GM12801 (cell line): Measurements from ENCODE around the gene NHERF1.

Source experiments
- TF ChIP-seq, protein P1 (sequence below): IDR thresholded peaks from one replicate; pipeline ENCODE4 v1.5.1; 2011; ENCODE audit warnings: control low read depth; ENCODE audit not compliant: insufficient read length; ENCODE audit errors: extremely low read depth

The NHERF1 gene

DNA sequence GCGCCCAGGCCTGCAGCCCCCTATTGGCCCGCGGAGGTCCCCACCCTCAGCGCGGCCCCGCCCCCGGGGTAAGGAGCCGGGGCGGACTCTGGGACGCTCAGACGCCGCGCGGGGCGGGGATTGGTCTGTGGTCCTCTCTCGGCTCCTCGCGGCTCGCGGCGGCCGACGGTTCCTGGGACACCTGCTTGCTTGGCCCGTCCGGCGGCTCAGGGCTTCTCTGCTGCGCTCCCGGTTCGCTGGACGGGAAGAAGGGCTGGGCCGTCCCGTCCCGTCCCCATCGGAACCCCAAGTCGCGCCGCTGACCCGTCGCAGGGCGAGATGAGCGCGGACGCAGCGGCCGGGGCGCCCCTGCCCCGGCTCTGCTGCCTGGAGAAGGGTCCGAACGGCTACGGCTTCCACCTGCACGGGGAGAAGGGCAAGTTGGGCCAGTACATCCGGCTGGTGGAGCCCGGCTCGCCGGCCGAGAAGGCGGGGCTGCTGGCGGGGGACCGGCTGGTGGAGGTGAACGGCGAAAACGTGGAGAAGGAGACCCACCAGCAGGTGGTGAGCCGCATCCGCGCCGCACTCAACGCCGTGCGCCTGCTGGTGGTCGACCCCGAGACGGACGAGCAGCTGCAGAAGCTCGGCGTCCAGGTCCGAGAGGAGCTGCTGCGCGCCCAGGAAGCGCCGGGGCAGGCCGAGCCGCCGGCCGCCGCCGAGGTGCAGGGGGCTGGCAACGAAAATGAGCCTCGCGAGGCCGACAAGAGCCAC, at the start of gene NHERF1:
Gene NHERF1, plus strand, starts transcription at position 100 of the 750 bp plus-strand sequence. Its CDS starts 219 bp downstream, at position 319.
- TF ChIP-seq, protein P1, sequence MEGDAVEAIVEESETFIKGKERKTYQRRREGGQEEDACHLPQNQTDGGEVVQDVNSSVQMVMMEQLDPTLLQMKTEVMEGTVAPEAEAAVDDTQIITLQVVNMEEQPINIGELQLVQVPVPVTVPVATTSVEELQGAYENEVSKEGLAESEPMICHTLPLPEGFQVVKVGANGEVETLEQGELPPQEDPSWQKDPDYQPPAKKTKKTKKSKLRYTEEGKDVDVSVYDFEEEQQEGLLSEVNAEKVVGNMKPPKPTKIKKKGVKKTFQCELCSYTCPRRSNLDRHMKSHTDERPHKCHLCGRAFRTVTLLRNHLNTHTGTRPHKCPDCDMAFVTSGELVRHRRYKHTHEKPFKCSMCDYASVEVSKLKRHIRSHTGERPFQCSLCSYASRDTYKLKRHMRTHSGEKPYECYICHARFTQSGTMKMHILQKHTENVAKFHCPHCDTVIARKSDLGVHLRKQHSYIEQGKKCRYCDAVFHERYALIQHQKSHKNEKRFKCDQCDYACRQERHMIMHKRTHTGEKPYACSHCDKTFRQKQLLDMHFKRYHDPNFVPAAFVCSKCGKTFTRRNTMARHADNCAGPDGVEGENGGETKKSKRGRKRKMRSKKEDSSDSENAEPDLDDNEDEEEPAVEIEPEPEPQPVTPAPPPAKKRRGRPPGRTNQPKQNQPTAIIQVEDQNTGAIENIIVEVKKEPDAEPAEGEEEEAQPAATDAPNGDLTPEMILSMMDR: no peak

- TF ChIP-seq, protein P1: no peak
These were observed 49.2 kb upstream of the NHERF1 start for GRCh38 chr17:74699236-74699635.

- TF ChIP-seq, protein P1: no peak
These were observed 46.1 kb upstream of the NHERF1 start for GRCh38 chr17:74702116-74702871.

GRCh38 chr17:74703311-74703710, 45.1 kb upstream of the NHERF1 start:
- TF ChIP-seq, protein P1: no peak

- TF ChIP-seq, protein P1: no peak
These were observed 43.9 kb upstream of the NHERF1 start for GRCh38 chr17:74704544-74704943.

DNA sequence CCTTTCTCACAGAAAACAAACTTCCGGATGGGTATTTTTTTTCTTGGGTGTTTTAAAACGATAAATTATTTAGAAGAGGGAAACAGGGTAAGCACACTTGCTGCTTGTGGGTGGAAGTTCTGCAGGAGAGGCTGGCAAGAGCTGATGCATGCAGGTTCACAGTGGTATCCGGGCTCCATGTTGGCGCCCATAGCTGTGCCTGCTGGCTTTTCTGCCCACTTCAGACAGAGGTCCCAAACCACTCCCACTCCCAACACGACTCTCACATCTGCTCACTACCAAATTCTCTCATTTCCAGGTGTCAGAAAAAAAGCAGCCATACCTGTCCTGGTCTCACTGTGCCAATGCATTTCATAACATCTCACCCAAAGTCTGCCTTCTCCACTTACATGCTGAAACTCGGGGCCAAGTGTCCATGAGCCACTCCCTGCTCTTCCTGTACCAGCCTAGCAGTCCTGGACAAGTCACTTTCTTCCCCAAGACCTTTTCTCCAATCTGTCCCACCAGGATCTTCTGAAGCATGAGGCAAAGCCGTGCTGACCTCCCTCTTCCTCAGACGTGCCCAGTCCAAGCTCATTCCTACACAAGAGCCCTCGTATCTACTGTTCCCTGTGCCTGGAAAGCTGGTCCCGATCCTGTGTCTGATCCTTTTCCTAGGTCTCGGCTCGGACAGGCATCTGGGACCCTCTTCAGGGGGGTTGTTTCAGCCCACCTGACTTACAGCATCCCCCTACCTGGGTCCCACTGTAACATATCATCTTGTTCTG, 37.2 kb upstream of the NHERF1 start:
- TF ChIP-seq, protein P1: no peak

DNA sequence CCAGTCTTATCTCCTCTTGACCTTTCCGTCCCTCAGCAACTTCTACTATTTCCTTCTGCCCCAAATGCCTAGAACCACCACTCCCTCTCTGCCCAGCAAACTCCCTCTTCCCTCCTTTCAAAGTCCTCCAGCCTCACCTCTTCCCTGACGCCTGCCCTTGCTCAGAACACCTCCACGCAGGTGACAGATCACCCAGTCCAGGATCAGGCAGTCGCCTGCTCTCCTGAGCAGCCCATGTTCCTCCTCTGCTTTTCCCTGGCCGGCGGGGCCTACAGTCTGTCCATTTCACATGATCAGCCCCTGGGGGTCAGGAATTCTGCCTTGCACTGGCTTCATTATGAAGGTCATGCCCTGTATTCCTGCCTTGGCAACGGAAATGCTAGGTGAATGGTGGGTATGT, 36.1 kb upstream of the NHERF1 start:
- TF ChIP-seq, protein P1: no peak
